ENCODE results near the gene PLK5.
"Not testable (repeated sequence)": the region's sequence is repeated elsewhere in the genome, so short reads cannot be mapped to it uniquely, and the experiment has no call there.

PLK5 gene

GRCh38 chr19:1494115-1494815 lies 29.6 kb upstream of the PLK5 start:
- H3K4me3 ChIP-seq (replicated peaks; ENCODE audit: low read depth, low read length) = no peak overlapping the region
- TF ChIP-seq CTCF (IDR thresholded peaks at IDR 0.05; ENCODE audit: low read depth, low read length, missing control alignments) = no peak
- no peak for DNase-seq (ENCODE audit: extremely low read depth, low read depth)

- no peak overlapping the region for H3K4me3 ChIP-seq (replicated peaks; ENCODE audit: low read depth, low read length)
- no peak for TF ChIP-seq CTCF (IDR thresholded peaks at IDR 0.05; ENCODE audit: low read depth, low read length, missing control alignments)
- DNase-seq (ENCODE audit: extremely low read depth, low read depth) = no peak
These were observed 28.7 kb upstream of the PLK5 start for GRCh38 chr19:1495051-1495798.

- no peak for TF ChIP-seq CTCF (IDR thresholded peaks at IDR 0.05; ENCODE audit: low read depth, low read length, missing control alignments)
- no peak overlapping the region for H3K4me3 ChIP-seq (replicated peaks; ENCODE audit: low read depth, low read length)
- no peak for DNase-seq (ENCODE audit: extremely low read depth, low read depth)
These were observed 27.8 kb upstream of the PLK5 start for GRCh38 chr19:1495799-1496713.

- TF ChIP-seq CTCF (IDR thresholded peaks at IDR 0.05; ENCODE audit: low read depth, low read length, missing control alignments) = no peak
- H3K4me3 ChIP-seq (replicated peaks; ENCODE audit: low read depth, low read length) = no peak overlapping the region
- DNase-seq (ENCODE audit: extremely low read depth, low read depth) = no peak
These were observed 26.9 kb upstream of the PLK5 start for GRCh38 chr19:1496714-1497577.

GRCh38 chr19:1497578-1498235 lies 26.2 kb upstream of the PLK5 start:
- TF ChIP-seq CTCF (IDR thresholded peaks at IDR 0.05; ENCODE audit: low read depth, low read length, missing control alignments) = no peak
- H3K4me3 ChIP-seq (replicated peaks; ENCODE audit: low read depth, low read length) = no peak overlapping the region
- no peak for DNase-seq (ENCODE audit: extremely low read depth, low read depth)

- H3K4me3 ChIP-seq (replicated peaks; ENCODE audit: low read depth, low read length); DNase-seq (ENCODE audit: extremely low read depth, low read depth): not testable (repeated sequence)
These were observed 24.6 kb upstream of the PLK5 start for GRCh38 chr19:1499231-1499630.
